Effector memory CD4-positive, alpha-beta T cell (primary cell): ENCODE data around the gene ABL2.
"Not testable (repeated sequence)": the region's sequence is repeated elsewhere in the genome, so short reads cannot be mapped to it uniquely, and the experiment has no call there.

Experiments
- DNase-seq, 3 donors: peaks; one replicate each; pipeline ENCODE4 v3.0.0-alpha.2; 2020
- H3K27ac ChIP-seq: 2 replicates; pipeline ENCODE4 v1.7.0; 2013; ENCODE audit warnings: mild to moderate bottlenecking, low read length, moderate library complexity; ENCODE audit not compliant: insufficient read depth, poor library complexity, severe bottlenecking
- H3K27me3 ChIP-seq: replicated peaks from 2 replicates; pipeline ENCODE4 v1.7.0; 2013; ENCODE audit warnings: mild to moderate bottlenecking, low read length; ENCODE audit not compliant: insufficient read depth, control insufficient read depth, poor library complexity, severe bottlenecking
- H3K36me3 ChIP-seq: 2 replicates; pipeline ENCODE4 v1.7.0; 2013; ENCODE audit warnings: mild to moderate bottlenecking, low read length, moderate library complexity; ENCODE audit not compliant: control insufficient read depth, insufficient read depth
- H3K4me1 ChIP-seq: 2 replicates; pipeline ENCODE4 v1.7.0; 2013; ENCODE audit warnings: low read length, mild to moderate bottlenecking; ENCODE audit not compliant: control insufficient read depth, insufficient read depth, poor library complexity, severe bottlenecking
- H3K4me3 ChIP-seq: 2 replicates; pipeline ENCODE4 v1.7.0; 2013; ENCODE audit warnings: low read length, low read depth, mild to moderate bottlenecking; ENCODE audit not compliant: insufficient read depth, poor library complexity, severe bottlenecking
- H3K9me3 ChIP-seq: 2 replicates; pipeline ENCODE4 v1.7.0; 2013; ENCODE audit warnings: mild to moderate bottlenecking, low read length, moderate library complexity; ENCODE audit not compliant: control insufficient read depth

Gene ABL2

GRCh38 chr1:179221121-179221520, 8.4 kb downstream of the ABL2 start:
- H3K4me1 ChIP-seq, H3K9me3 ChIP-seq, H3K4me3 ChIP-seq, H3K27me3 ChIP-seq, DNase-seq, H3K36me3 ChIP-seq, H3K27ac ChIP-seq: not testable (repeated sequence)

DNA sequence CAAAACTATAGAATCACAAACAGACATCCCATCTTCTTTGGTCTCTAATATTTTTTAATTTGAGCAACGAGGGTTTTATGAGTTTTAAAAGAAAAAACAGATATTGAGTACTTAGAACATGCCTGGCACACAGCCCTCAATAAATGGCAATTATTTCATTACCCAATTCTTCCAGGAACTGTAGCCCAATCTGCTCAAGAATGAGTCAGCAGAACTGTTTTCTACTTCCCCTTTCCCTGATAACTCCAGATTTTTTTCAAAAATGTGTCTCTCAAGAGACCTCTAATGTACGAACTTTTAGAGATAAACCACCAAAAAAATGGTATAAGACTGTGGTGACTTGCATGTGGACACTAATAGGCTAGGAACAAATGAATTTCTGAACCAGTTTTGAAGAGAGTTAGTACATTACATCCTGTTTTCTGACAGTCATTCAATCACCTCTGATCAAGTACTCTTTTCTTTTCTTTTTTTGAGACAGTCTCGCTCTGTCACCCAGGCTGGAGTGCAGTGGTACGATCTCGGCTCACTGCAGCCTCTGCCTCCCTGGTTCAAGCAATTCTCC, 11.5 kb downstream of the ABL2 start:
- Histone ChIP-seq H3K36me3 (no peaks in the 10 kb centered on the region), H3K27ac (no peak overlapping the region), H3K4me1 (no peaks in the 10 kb centered on the region), H3K9me3 (no peaks in the 10 kb centered on the region), H3K4me3 (no peak overlapping the region), H3K27me3 (no peaks in the 10 kb centered on the region)
- no peak for DNase-seq

DNA sequence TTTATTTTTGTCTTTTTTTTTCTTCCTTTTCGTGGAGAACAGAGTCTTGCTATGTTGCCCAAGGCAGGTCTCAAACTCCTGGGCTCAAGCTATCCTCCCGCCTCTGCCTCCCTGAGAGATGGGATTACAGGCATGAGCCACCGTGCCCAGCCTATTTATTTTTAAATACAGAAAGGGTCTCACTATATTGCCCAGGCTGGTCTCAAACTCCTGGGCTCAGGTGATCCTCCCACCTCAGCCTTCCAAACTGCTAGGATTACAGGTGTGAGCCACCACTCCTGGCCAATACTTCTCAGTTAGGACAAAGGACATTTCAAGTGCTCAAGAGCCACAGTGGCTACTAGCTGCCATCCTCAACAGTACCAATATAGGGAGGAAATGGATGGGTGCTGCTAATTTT, 16.2 kb downstream of the ABL2 start:
- H3K36me3 ChIP-seq, H3K27me3 ChIP-seq, DNase-seq, H3K9me3 ChIP-seq, H3K27ac ChIP-seq, H3K4me3 ChIP-seq, H3K4me1 ChIP-seq: not testable (repeated sequence)

DNA sequence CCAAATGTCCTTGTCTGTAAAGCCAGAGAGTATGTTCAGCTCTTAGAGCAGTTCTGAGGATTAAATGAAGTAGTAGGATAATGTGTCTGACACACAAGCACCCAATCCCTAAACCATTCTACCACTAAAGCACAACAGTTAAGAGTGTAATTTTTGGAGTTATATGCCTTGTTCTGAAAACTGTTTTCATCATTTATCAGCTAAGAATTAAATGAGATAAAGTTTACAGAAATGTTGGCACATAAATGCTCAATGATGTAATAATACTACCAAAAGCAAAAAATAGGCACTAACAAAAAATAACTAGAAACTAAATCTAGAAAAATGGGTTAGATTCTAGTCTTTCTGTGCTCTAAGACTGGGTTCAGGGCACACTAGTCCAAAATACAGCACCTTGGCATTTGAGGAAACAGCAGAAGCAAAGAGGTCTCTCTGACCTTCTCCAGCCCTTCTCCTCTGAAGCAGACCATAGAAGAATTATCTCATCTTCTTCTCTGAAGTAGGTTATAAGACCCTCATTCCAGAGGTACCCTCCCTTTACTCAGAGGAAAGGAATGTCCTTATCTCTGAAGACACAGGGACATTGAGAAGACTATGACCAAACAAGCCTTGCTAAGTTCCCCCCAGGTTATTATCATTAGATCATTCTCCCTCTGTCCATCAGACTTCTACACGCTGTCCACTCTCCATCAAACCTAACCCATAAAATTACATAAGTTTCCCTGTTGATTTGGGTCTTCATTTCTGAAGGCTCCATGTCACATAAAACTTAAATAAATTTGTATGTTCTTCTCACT, 20.6 kb downstream of the ABL2 start:
- DNase-seq = no peak
- Histone ChIP-seq H3K27ac (no peak overlapping the region), H3K4me3 (no peak overlapping the region), H3K9me3 (no peaks in the 10 kb centered on the region), H3K27me3 (no peaks in the 10 kb centered on the region), H3K4me1 (no peaks in the 10 kb centered on the region), H3K36me3 (no peaks in the 10 kb centered on the region)

DNA sequence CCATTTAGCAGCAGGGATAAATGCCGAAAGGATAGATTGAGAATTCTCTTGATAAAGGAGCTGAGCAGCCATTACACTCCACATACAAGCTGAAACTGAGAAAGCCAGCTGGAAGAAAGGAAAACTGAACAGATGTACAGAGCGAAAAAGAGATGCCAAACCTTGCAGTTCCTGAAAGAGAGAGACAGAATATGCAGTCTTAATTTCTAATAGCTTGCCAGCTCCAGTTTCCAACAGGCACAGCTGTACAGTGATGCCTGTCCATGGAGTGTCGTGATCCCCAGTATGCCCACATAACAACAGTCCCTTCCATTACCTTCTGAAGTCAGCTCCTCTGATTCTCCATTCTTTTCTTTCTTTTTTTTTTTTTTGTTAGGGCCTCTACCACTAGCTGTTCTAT, 22.7 kb downstream of the ABL2 start:
- Histone ChIP-seq H3K4me1 (no peaks in the 10 kb centered on the region), H3K27ac (no peak overlapping the region), H3K36me3 (no peaks in the 10 kb centered on the region), H3K27me3 (no peaks in the 10 kb centered on the region), H3K9me3 (no peaks in the 10 kb centered on the region), H3K4me3 (no peak overlapping the region)
- DNase-seq = no peak

DNA sequence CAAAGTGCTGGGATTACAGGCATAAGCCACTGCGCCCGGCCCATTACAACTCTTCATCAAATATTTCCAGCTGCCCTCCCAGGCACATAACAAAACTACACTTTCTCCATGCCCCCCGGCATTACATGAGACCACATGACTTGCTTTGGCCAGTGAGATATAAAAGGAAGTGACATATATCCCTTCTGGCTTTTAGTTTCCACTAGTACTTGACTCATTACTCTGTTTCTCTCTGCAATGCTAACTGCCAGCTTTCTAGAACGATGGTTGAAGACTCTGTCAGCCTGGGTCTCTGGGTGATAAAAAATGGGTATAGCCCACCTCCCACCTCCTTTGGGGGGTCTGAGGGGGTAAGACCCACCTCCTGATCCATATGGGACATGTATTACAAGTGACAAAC, 24.2 kb downstream of the ABL2 start:
- no peaks in the 10 kb centered on the region for H3K4me1 ChIP-seq
- no peaks in the 10 kb centered on the region for H3K9me3 ChIP-seq
- H3K36me3 ChIP-seq = no peaks in the 10 kb centered on the region
- no peak overlapping the region for H3K4me3 ChIP-seq
- no peak overlapping the region for H3K27ac ChIP-seq
- DNase-seq = no peak
- H3K27me3 ChIP-seq = no peaks in the 10 kb centered on the region

DNA sequence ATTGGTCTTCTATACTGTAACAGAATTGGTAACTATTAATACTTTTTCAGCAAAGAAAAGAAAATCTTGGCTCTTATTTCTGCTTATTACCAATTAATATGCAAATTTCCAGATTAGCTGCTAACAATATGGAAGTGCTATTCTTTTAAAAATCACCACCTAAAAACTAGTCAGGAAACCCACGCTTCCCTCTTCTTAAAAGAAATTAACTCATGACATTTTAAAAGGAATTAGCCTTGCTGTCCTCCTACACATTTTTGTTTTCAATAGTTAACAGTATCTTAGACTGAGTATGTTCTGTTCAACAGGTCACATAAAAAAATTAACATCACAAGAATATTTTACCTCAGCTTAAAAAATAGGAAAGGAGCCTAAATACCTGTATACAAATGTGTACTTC, 27.3 kb downstream of the ABL2 start:
- no peaks in the 10 kb centered on the region for H3K4me1 ChIP-seq
- H3K27ac ChIP-seq = no peak overlapping the region
- DNase-seq = no peak
- H3K9me3 ChIP-seq = no peaks in the 10 kb centered on the region
- no peaks in the 10 kb centered on the region for H3K27me3 ChIP-seq
- H3K36me3 ChIP-seq = no peaks in the 10 kb centered on the region
- H3K4me3 ChIP-seq = no peak overlapping the region

- H3K27ac ChIP-seq = no peak overlapping the region
- H3K4me1 ChIP-seq = no peaks in the 10 kb centered on the region
- no peak overlapping the region for H3K4me3 ChIP-seq
- no peaks in the 10 kb centered on the region for H3K27me3 ChIP-seq
- H3K36me3 ChIP-seq = no peaks in the 10 kb centered on the region
- DNase-seq = no peak
- H3K9me3 ChIP-seq = no peaks in the 10 kb centered on the region
These were observed 28.9 kb downstream of the ABL2 start for GRCh38 chr1:179200586-179200985.

DNA sequence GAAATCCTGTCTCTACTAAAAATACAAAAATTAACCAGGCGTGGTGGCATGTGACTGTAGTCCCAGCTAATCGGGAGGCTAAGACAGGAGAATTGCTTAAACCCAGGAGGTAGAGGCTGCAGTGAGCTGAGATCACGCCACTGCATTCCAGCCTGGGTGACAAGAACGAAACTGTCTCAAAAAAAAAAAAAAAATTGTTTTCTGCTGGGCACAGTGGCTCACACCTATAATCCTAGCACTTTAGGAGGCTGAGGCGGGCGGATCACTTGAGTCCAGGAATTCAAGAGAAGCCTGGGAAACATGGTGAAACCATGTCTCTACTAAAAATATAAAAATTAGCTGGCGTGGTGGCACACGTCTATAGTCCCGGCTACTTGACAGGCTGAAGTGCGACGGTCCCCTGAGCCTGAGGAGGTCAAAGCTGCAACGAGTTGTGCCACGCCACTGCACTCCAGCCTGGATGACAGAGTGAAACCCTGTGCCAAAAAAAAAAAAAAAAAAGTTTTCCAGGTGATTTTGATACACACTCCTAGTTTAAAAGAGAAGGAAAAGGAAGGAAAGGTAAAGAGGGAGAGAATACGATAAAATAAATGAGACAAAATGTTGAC, 31.7 kb downstream of the ABL2 start:
- no peaks in the 10 kb centered on the region for H3K9me3 ChIP-seq
- no peak overlapping the region for H3K4me3 ChIP-seq
- no peak overlapping the region for H3K27ac ChIP-seq
- H3K4me1 ChIP-seq = no peaks in the 10 kb centered on the region
- H3K27me3 ChIP-seq = no peaks in the 10 kb centered on the region
- no peak for DNase-seq
- H3K36me3 ChIP-seq = no peaks in the 10 kb centered on the region

DNA sequence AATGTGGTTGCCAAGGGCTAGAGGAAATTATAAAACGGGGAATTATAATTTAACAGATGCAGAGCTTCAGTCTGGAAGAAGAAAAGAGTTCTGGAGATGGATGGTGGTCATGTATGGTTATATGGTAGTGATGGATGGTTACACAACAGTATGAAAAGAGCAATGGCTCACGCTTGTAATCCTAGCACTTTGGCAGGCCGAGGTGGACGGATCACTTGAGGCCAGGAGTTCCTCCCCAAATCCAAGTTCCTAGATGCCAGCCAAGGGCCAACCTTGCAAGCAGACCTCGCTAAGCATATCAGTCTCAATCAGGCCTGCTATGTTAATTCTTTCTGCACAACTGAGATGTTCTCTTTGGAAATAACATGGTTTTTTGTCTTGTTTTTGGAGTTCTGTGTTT, 33.6 kb downstream of the ABL2 start:
- not testable (repeated sequence) for H3K27ac ChIP-seq, H3K36me3 ChIP-seq

More for the DNA sequence above, 33.6 kb downstream of the ABL2 start:
- not testable (repeated sequence) for H3K27me3 ChIP-seq, H3K4me3 ChIP-seq, H3K9me3 ChIP-seq, H3K4me1 ChIP-seq, DNase-seq
